PC-9 (cell line): Measurements from ENCODE around the gene TRIM68. TPM values are rescaled to one million over a fixed set of nuclear protein-coding genes. Genes with fewer than 3 reads are reported as not detected.

Experiments used
- BruUV-seq: library from RNA; stranded (reverse); fragments of 400-500 nt; replicated peaks from 2 replicates; lab custom pipeline; 2021; lab: Mats Ljungman, UMichigan
- CTCF ChIA-PET: fragments of 300-600 bp; sonication (Branson Sonifier 250); formaldehyde crosslinking; loops from one replicate; lab custom pipeline; 2022; ENCODE audit warnings: antibody characterized with exemption; lab: Charles Lee
- POLR2A ChIA-PET: fragments of 300-600 bp; sonication (Branson Sonifier 250); formaldehyde crosslinking; loops from one replicate; lab custom pipeline; 2022; ENCODE audit warnings: antibody characterized with exemption; ENCODE audit not compliant: unreplicated experiment; lab: Charles Lee
- DNase-seq, 2 experiments: peaks; one replicate each; pipeline versions ENCODE4 v3.0.0 to v3.0.0-alpha.2; 2015 to 2022; ENCODE audit warnings: mixed read lengths in 1 of 2
- H2AFZ ChIP-seq: fragments of 200-600 bp; sonication (generic); 2 replicates; pipeline ENCODE4 v1.8.1; 2017; ENCODE audit warnings: antibody characterized with exemption
- H3F3A ChIP-seq: fragments of 200-600 bp; sonication (generic); 2 replicates; pipeline ENCODE4 v1.8.1; 2017; ENCODE audit warnings: antibody characterized with exemption, mild to moderate bottlenecking, low read depth; ENCODE audit not compliant: insufficient read depth
- H3K27ac ChIP-seq: fragments of 200-600 bp; sonication (generic); 2 replicates; pipeline ENCODE4 v1.6.1; 2016; ENCODE audit warnings: mixed run types
- H3K27me3 ChIP-seq: fragments of 200-600 bp; sonication (generic); 2 replicates; pipeline ENCODE4 v1.6.1; 2016; ENCODE audit warnings: low read depth, mixed run types; ENCODE audit not compliant: insufficient read depth
- H3K36me3 ChIP-seq: fragments of 200-600 bp; sonication (generic); 2 replicates; pipeline ENCODE4 v1.6.1; 2016; ENCODE audit warnings: low read depth, mixed run types
- H3K4me1 ChIP-seq: fragments of 200-600 bp; sonication (generic); replicated peaks from 2 replicates; pipeline ENCODE4 v1.6.1; 2016; ENCODE audit warnings: mixed run types; ENCODE audit not compliant: insufficient read depth
- H3K4me2 ChIP-seq: fragments of 200-600 bp; sonication (generic); 2 replicates; pipeline ENCODE4 v1.6.1; 2017; ENCODE audit warnings: mixed run types
- H3K4me3 ChIP-seq: fragments of 200-600 bp; sonication (generic); 2 replicates; pipeline ENCODE4 v1.6.1; 2016; ENCODE audit warnings: mixed run types
- H3K79me2 ChIP-seq: fragments of 200-600 bp; sonication (generic); 2 replicates; pipeline ENCODE4 v1.6.1; 2017; ENCODE audit warnings: low read depth, mixed run types
- H3K9me2 ChIP-seq: fragments of 200-600 bp; sonication (generic); 2 replicates; pipeline ENCODE4 v1.8.1; 2017; ENCODE audit warnings: mild to moderate bottlenecking; ENCODE audit not compliant: insufficient read depth
- H3K9me3 ChIP-seq: fragments of 200-600 bp; sonication (generic); 2 replicates; pipeline ENCODE4 v1.8.1; 2016; ENCODE audit warnings: low read depth; ENCODE audit not compliant: insufficient read depth
- H4K20me1 ChIP-seq: fragments of 200-600 bp; sonication (generic); 2 replicates; pipeline ENCODE4 v1.8.1; 2017; ENCODE audit not compliant: insufficient read depth
- CTCF ChIP-seq: fragments of 200-600 bp; sonication (generic); conservative IDR thresholded peaks from 2 replicates; pipeline ENCODE4 v1.6.1; 2017; ENCODE audit warnings: mixed run types, antibody characterized with exemption, mild to moderate bottlenecking, moderate library complexity
- EZH2 ChIP-seq: fragments of 200-600 bp; sonication (generic); IDR thresholded peaks from 2 replicates; pipeline ENCODE4 v1.8.0; 2017; ENCODE audit warnings: antibody characterized with exemption, low read depth
- intact Hi-C: fragments of 100-400 bp; cut with micrococcal nuclease; formaldehyde crosslinking; loops from one replicate; pipeline ENCODE4 v1.10.0; 2022; ENCODE audit not compliant: unreplicated experiment
- total RNA-seq: library from RNA; stranded (reverse); gene quantifications from 2 replicates; pipeline ENCODE4 v1.2.3, GENCODE V29; 2021

The TRIM68 gene
- total RNA-seq, 1 experiment from 2014 or later: 4.6 TPM

- Histone ChIP-seq H3K4me3 (no peak overlapping the region), H3K79me2 (no peaks in the 10 kb centered on the region), H3F3A (no peaks in the 10 kb centered on the region), H3K36me3 (no peaks in the 10 kb centered on the region), H3K9me2 (no peaks in the 10 kb centered on the region), H3K27ac (no peak overlapping the region), H3K27me3 (peaks cover 14% of the 10 kb centered on the region), H3K9me3 (no peaks in the 10 kb centered on the region), H3K4me1 (no peaks in the 10 kb centered on the region), H3K4me2 (no peak overlapping the region), H4K20me1 (no peaks in the 10 kb centered on the region), H2AFZ (no peak overlapping the region)
- ChIA-PET POLR2A (no interaction called here), CTCF (no interaction called here)
- DNase-seq: no peak
- BruUV-seq: no TSS peak
- intact Hi-C loops: no loop called here
- TF ChIP-seq EZH2 (no peak), CTCF (no peak)
These were observed 30.3 kb downstream of the TRIM68 start for GRCh38 chr11:4577761-4578160.

GRCh38 chr11:4576880-4577279 lies 31.2 kb downstream of the TRIM68 start:
- no peaks in the 10 kb centered on the region for H3K79me2 ChIP-seq
- POLR2A ChIA-PET: no interaction called here
- no peak overlapping the region for H3K4me2 ChIP-seq
- H3K4me3 ChIP-seq: no peak overlapping the region
- H3K27ac ChIP-seq: no peak overlapping the region
- CTCF ChIA-PET: no interaction called here
- intact Hi-C loops: no loop called here
- BruUV-seq: no TSS peak
- TF ChIP-seq EZH2 (no peak), CTCF (no peak)
- no peaks in the 10 kb centered on the region for H3K4me1 ChIP-seq
- no peaks in the 10 kb centered on the region for H3F3A ChIP-seq
- no peaks in the 10 kb centered on the region for H3K9me3 ChIP-seq
- no peaks in the 10 kb centered on the region for H4K20me1 ChIP-seq
- no peaks in the 10 kb centered on the region for H3K9me2 ChIP-seq
- no peak for DNase-seq
- peaks cover 14% of the 10 kb centered on the region for H3K27me3 ChIP-seq
- H3K36me3 ChIP-seq: no peaks in the 10 kb centered on the region
- H2AFZ ChIP-seq: no peak overlapping the region

GRCh38 chr11:4569075-4569474 lies 39.0 kb downstream of the TRIM68 start:
- H3K9me3 ChIP-seq: no peaks in the 10 kb centered on the region
- no peak overlapping the region for H3K27ac ChIP-seq
- peaks cover 4% of the 10 kb centered on the region; the same call in 1 of the 2 replicates for H3K27me3 ChIP-seq
- ChIA-PET CTCF (no interaction called here), POLR2A (no interaction called here)
- no peaks in the 10 kb centered on the region for H3K36me3 ChIP-seq
- intact Hi-C loops: no loop called here
- TF ChIP-seq CTCF: no peak
- TF ChIP-seq EZH2: no peak
- no peaks in the 10 kb centered on the region for H4K20me1 ChIP-seq
- H3K9me2 ChIP-seq: no peaks in the 10 kb centered on the region
- H3K4me2 ChIP-seq: no peak overlapping the region
- no peaks in the 10 kb centered on the region for H3K4me1 ChIP-seq
- no peaks in the 10 kb centered on the region for H3K79me2 ChIP-seq
- no peaks in the 10 kb centered on the region for H3F3A ChIP-seq
- H2AFZ ChIP-seq: no peak overlapping the region
- BruUV-seq: no TSS peak
- DNase-seq: no peak
- no peak overlapping the region for H3K4me3 ChIP-seq
